IPS-15b (cell line): ENCODE measurements around the gene IL22RA1.

ENCODE experiments used
- H3K27me3 ChIP-seq: one replicate; pipeline ENCODE4 v1.6.1; 2013; ENCODE audit warnings: low read length; ENCODE audit not compliant: control insufficient read depth, insufficient read depth
- H3K36me3 ChIP-seq: one replicate; pipeline ENCODE4 v1.6.1; 2013; ENCODE audit warnings: low read length; ENCODE audit not compliant: control insufficient read depth, insufficient read depth
- H3K4me1 ChIP-seq: one replicate; pipeline ENCODE4 v1.6.1; 2013; ENCODE audit warnings: mild to moderate bottlenecking, low read length; ENCODE audit not compliant: control insufficient read depth, insufficient read depth
- H3K4me3 ChIP-seq: one replicate; pipeline ENCODE4 v1.5.1; 2013; ENCODE audit warnings: low read depth, low read length
- H3K9ac ChIP-seq: one replicate; pipeline ENCODE4 v1.6.1; 2013; ENCODE audit warnings: low read depth, mild to moderate bottlenecking, low read length
- H3K9me3 ChIP-seq: one replicate; pipeline ENCODE4 v1.6.1; 2013; ENCODE audit warnings: mild to moderate bottlenecking, low read length; ENCODE audit not compliant: control insufficient read depth, insufficient read depth

The IL22RA1 gene

GRCh38 chr1:24109686-24110475 is 33.1 kb downstream of the IL22RA1 start:
- Histone ChIP-seq H3K4me1 (peaks cover 2% of the 10 kb centered on the region), H3K9ac (no peak overlapping the region), H3K27me3 (no peaks in the 10 kb centered on the region)

GRCh38 chr1:24109166-24109483 is 33.8 kb downstream of the IL22RA1 start:
- H3K36me3 ChIP-seq, result no peaks in the 10 kb centered on the region
- peaks cover 2% of the 10 kb centered on the region for H3K4me1 ChIP-seq
- H3K9me3 ChIP-seq, result no peaks in the 10 kb centered on the region
- no peak overlapping the region for H3K9ac ChIP-seq
- no peak overlapping the region for H3K4me3 ChIP-seq
- H3K27me3 ChIP-seq, result no peaks in the 10 kb centered on the region

More at GRCh38 chr1:24109686-24110475, 33.1 kb downstream of the IL22RA1 start:
- Histone ChIP-seq H3K4me3 (no peak overlapping the region), H3K36me3 (no peaks in the 10 kb centered on the region), H3K9me3 (no peaks in the 10 kb centered on the region)

- Histone ChIP-seq H3K9ac (no peak overlapping the region), H3K36me3 (no peaks in the 10 kb centered on the region), H3K4me1 (peaks cover 2% of the 10 kb centered on the region), H3K9me3 (no peaks in the 10 kb centered on the region), H3K4me3 (no peak overlapping the region), H3K27me3 (no peaks in the 10 kb centered on the region)
These were observed 34.4 kb downstream of the IL22RA1 start for GRCh38 chr1:24108334-24109165.

- H3K9ac ChIP-seq, result no peak overlapping the region
- no peaks in the 10 kb centered on the region for H3K36me3 ChIP-seq
- H3K4me3 ChIP-seq, result no peak overlapping the region
- H3K4me1 ChIP-seq, result peaks cover 2% of the 10 kb centered on the region
- H3K27me3 ChIP-seq, result no peaks in the 10 kb centered on the region
- no peaks in the 10 kb centered on the region for H3K9me3 ChIP-seq
These were observed 35.3 kb downstream of the IL22RA1 start for GRCh38 chr1:24107462-24108138.

GRCh38 chr1:24105368-24106160 is 37.4 kb downstream of the IL22RA1 start:
- Histone ChIP-seq H3K9me3 (no peaks in the 10 kb centered on the region), H3K27me3 (no peaks in the 10 kb centered on the region), H3K9ac (no peak overlapping the region), H3K4me3 (no peak overlapping the region), H3K4me1 (no peaks in the 10 kb centered on the region), H3K36me3 (no peaks in the 10 kb centered on the region)

GRCh38 chr1:24104854-24105253 is 38.1 kb downstream of the IL22RA1 start:
- no peak overlapping the region for H3K4me3 ChIP-seq
- no peak overlapping the region for H3K9ac ChIP-seq
- H3K4me1 ChIP-seq, result no peaks in the 10 kb centered on the region
- H3K36me3 ChIP-seq, result no peaks in the 10 kb centered on the region
- H3K9me3 ChIP-seq, result no peaks in the 10 kb centered on the region
- H3K27me3 ChIP-seq, result no peaks in the 10 kb centered on the region

GRCh38 chr1:24103879-24104278 is 39.1 kb downstream of the IL22RA1 start:
- Histone ChIP-seq H3K9ac (no peak overlapping the region), H3K9me3 (no peaks in the 10 kb centered on the region), H3K36me3 (no peaks in the 10 kb centered on the region), H3K4me1 (no peaks in the 10 kb centered on the region), H3K4me3 (no peak overlapping the region), H3K27me3 (no peaks in the 10 kb centered on the region)

GRCh38 chr1:24103408-24103807 is 39.5 kb downstream of the IL22RA1 start:
- H3K36me3 ChIP-seq, result no peaks in the 10 kb centered on the region
- no peaks in the 10 kb centered on the region for H3K27me3 ChIP-seq
- no peak overlapping the region for H3K4me3 ChIP-seq
- no peaks in the 10 kb centered on the region for H3K4me1 ChIP-seq
- no peaks in the 10 kb centered on the region for H3K9me3 ChIP-seq
- no peak overlapping the region for H3K9ac ChIP-seq

- H3K27me3 ChIP-seq, result no peaks in the 10 kb centered on the region
- H3K4me1 ChIP-seq, result no peaks in the 10 kb centered on the region
- H3K36me3 ChIP-seq, result no peaks in the 10 kb centered on the region
- no peak overlapping the region for H3K4me3 ChIP-seq
- no peak overlapping the region for H3K9ac ChIP-seq
- no peaks in the 10 kb centered on the region for H3K9me3 ChIP-seq
These were observed 40.0 kb downstream of the IL22RA1 start for GRCh38 chr1:24102961-24103360.

- Histone ChIP-seq H3K9me3 (no peaks in the 10 kb centered on the region), H3K4me1 (no peaks in the 10 kb centered on the region), H3K4me3 (no peak overlapping the region)
These were observed 40.9 kb downstream of the IL22RA1 start for GRCh38 chr1:24101796-24102586.

More at GRCh38 chr1:24101796-24102586, 40.9 kb downstream of the IL22RA1 start:
- Histone ChIP-seq H3K27me3 (no peaks in the 10 kb centered on the region), H3K9ac (no peak overlapping the region), H3K36me3 (no peaks in the 10 kb centered on the region)
